NCI-H524 (cell line): ENCODE results near the gene GGPS1.
"Not testable (repeated sequence)": the region's sequence is repeated elsewhere in the genome, so short reads cannot be mapped to it uniquely, and the experiment has no call there.

Experiments used
- DNase-seq, 2 experiments: peaks; one replicate each; lab custom pipeline; 2025; lab: John Stamatoyannopoulos, UW

Gene GGPS1

GRCh38 chr1:235339746-235340145 lies 11.4 kb downstream of the GGPS1 start:
- no peak for DNase-seq

- no peak for DNase-seq
Measured at GRCh38 chr1:235341334-235341733, 13.0 kb downstream of the GGPS1 start.

DNA sequence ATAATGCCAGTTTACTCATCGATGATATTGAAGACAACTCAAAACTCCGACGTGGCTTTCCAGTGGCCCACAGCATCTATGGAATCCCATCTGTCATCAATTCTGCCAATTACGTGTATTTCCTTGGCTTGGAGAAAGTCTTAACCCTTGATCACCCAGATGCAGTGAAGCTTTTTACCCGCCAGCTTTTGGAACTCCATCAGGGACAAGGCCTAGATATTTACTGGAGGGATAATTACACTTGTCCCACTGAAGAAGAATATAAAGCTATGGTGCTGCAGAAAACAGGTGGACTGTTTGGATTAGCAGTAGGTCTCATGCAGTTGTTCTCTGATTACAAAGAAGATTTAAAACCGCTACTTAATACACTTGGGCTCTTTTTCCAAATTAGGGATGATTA lies 13.7 kb downstream of the GGPS1 start:
- DNase-seq: peak; percentile 87 to 94

DNA sequence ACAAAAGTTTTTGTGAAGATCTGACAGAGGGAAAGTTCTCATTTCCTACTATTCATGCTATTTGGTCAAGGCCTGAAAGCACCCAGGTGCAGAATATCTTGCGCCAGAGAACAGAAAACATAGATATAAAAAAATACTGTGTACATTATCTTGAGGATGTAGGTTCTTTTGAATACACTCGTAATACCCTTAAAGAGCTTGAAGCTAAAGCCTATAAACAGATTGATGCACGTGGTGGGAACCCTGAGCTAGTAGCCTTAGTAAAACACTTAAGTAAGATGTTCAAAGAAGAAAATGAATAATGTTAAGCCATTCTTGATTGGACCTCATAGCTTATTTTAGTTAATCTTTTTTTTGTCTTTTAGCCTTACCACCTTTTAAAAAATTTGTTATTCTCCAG lies 14.1 kb downstream of the GGPS1 start:
- peak; percentile 53 to 76 for DNase-seq

GRCh38 chr1:235343726-235344125 lies 15.4 kb downstream of the GGPS1 start:
- no peak for DNase-seq

DNA sequence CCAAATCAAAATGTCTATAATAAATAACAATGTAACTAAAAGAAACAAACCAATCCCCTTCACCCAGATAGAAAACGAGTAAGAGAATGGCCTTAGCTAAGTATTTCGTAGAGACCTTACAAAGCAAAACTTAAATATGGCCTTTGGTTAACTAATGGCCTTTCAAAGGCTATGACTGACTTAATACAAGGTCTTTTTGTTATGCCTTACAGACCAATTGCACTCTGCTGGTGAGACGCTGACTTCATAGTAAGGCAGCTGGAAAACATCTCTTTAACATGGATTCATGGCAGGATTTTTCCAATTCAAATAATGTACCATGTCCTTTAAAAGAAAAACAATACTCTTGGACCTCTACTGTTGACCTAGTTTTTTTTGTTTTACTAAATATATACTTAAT lies 23.1 kb downstream of the GGPS1 start:
- DNase-seq: no peak

GRCh38 chr1:235351898-235352297 lies 23.5 kb downstream of the GGPS1 start:
- DNase-seq: peak in 1 of 2 experiments; percentile 10

- DNase-seq: peak in 1 of 2 experiments; percentile 58
Measured at GRCh38 chr1:235357485-235358373, 29.4 kb downstream of the GGPS1 start.

DNA sequence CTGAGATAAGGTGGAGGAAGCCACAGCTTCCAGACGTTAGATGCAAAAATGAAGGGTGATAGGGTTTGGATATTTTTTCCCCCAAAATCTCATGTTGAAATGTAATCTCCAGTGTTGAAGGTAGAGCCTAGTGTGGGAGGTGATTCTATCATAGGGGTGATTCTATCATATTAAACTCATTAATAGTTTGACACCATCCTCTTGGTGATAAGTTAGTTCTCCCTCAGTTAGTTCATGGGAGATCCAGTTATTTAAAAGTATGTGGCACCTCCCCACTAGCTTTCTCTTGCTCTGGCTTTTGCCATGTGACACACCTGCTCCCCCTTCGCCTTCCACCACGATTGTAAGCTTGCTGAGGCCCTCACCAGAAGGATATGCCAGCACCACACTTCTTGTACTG lies 30.5 kb downstream of the GGPS1 start:
- DNase-seq: no peak

- DNase-seq: not testable (repeated sequence)
Measured at GRCh38 chr1:235364189-235364588, 35.8 kb downstream of the GGPS1 start.

GRCh38 chr1:235366286-235366685 lies 37.9 kb downstream of the GGPS1 start:
- no peak for DNase-seq

GRCh38 chr1:235367000-235367908 lies 38.9 kb downstream of the GGPS1 start, which contains the start of gene TBCE:
Gene TBCE (plus strand): TSS chr1:235367427. CDS start chr1:235380050, 12,623 bp downstream.
- DNase-seq: peak; percentile 92 to 96

- no peak for DNase-seq
Measured at GRCh38 chr1:235368428-235368827, 40.1 kb downstream of the GGPS1 start.

DNA sequence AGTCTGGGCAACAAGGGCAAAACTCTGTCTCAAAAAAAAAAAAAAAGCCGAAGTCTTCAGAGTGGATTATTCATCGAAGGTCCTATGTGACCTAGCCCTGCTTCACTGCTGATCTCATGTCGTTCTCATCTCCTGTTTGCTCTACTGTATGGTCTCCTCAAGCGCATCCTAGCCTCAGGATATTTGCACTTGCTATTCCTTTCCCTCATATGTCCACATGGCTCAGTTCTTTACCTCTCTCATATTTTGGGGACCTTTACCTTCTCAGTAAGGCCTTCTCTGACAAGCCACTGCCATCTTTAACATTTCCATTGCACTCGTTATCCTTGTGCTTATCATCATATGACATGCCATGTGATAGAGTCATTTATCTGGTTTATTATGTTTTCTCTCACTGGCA lies 41.4 kb downstream of the GGPS1 start:
- DNase-seq: no peak

GRCh38 chr1:235375919-235376605 lies 47.7 kb downstream of the GGPS1 start:
- no peak for DNase-seq

DNA sequence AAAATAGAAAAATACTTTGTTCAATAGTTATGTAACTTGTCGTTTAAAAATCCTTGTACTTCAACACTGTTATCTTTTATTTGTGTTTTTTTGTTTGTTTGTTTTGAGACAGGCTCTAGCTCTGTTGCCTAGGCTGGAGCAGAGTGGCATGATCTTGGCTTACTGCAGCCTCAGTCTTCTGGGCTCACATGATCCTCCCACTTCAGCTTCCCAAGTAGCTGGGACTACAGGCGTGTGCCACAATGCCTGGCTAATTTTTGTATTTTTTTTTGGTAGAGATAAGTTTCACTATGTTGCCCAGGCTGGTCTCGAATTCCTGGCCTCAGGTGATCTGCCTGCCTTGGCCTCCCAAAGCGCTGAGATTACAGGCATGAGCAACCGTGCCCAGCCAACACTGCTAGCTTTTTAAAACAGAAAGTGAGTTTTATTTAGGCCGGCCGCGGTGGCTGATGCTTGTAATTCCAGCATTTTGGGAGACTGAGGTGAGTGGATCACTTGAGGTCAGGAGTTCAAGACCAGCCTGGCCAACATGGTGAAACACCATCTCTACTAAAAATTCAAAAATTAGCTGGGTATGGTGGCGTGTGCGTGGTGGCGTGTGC lies 49.9 kb downstream of the GGPS1 start:
- not testable (repeated sequence) for DNase-seq

DNA sequence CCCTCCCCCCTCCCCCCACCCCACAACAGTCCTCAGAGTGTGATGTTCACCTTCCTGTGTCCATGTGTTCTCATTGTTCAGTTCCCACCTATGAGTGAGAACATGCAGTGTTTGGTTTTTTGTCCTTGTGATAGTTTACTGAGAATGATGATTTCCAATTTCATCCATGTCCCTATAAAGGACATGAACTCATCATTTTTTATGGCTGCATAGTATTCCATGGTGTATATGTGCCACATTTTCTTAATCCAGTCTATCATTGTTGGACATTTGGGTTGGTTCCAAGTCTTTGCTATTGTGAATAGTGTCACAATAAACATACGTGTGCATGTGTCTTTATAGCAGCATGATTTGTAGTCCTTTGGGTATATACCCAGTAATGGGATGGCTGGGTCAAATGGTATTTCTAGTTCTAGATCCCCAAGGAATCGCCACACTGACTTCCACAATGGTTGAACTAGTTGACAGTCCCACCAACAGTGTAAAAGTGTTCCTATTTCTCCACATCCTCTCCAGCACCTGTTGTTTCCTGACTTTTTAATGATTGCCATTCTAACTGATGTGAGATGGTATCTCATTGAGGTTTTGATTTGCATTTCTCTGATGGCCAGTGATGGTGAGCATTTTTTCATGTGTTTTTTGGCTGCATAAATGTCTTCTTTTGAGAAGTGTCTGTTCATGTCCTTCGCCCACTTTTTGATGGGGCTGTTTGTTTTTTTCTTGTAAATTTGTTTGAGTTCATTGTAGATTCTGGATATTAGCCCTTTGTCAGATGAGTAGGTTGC lies 53.8 kb downstream of the GGPS1 start:
- DNase-seq: not testable (repeated sequence)

DNA sequence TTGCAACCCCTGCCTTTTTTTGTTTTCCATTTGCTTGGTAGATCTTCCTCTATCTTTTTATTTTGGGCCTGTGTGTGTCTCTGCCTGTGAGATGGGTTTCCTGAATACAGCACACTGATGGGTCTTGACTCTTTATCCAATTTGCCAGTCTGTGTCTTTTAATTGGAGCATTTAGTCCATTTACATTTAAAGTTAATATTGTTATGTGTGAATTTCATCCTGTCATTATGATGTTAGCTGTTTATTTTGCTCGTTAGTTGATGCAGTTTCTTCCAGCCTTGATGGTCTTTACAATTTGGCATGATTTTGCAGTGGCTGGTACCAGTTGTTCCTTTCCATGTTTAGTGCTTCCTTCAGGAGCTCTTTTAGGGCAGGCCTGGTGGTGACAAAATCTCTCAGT lies 57.3 kb downstream of the GGPS1 start:
- not testable (repeated sequence) for DNase-seq

GRCh38 chr1:235391874-235392273 lies 63.5 kb downstream of the GGPS1 start:
- DNase-seq: no peak
